Measurements from ENCODE around the gene CYP24A1.

DNA sequence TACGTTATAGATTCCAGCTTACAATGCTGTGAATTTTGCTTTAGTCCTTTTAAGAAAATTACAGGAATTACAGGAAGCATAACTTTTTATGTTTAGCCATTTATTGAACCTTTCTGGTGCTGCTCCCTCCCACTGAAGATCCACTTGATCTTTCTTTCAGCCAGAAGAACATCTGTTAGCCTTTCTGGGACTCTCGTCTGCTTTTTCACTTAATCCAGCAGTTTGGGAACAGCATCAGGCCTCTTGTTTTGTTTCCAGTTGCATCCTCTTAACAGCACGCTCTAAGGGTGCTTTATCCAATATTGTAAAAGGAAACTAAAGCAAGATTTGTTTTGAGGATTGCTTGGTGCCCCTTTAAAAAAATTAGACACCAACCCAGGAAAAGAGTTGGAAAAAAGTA, 10.3 kb upstream of the CYP24A1 start:
- TF ChIP-seq, protein P1, sequence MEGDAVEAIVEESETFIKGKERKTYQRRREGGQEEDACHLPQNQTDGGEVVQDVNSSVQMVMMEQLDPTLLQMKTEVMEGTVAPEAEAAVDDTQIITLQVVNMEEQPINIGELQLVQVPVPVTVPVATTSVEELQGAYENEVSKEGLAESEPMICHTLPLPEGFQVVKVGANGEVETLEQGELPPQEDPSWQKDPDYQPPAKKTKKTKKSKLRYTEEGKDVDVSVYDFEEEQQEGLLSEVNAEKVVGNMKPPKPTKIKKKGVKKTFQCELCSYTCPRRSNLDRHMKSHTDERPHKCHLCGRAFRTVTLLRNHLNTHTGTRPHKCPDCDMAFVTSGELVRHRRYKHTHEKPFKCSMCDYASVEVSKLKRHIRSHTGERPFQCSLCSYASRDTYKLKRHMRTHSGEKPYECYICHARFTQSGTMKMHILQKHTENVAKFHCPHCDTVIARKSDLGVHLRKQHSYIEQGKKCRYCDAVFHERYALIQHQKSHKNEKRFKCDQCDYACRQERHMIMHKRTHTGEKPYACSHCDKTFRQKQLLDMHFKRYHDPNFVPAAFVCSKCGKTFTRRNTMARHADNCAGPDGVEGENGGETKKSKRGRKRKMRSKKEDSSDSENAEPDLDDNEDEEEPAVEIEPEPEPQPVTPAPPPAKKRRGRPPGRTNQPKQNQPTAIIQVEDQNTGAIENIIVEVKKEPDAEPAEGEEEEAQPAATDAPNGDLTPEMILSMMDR (conservative IDR thresholded peaks at IDR 0.05; ENCODE audit: low read depth, low read length): no peak
- TF ChIP-seq EZH2 (IDR thresholded peaks at IDR 0.05; ENCODE audit: low read length, unreplicated experiment) (no peak), EZH2phosphoT487 (IDR thresholded peaks at IDR 0.05; ENCODE audit: borderline replicate concordance, low read length) (no peak)

All from PC-3 (cell line).